K562 (cell line): ENCODE results near the gene MAPRE2. TPM values are rescaled to one million over a fixed set of nuclear protein-coding genes. Genes with fewer than 3 reads are reported as not detected.
A peak's percentile ranks its signal among the peaks of the same experiment; 100 is the strongest.

Experiments
- ATF4 ChIP-seq: fragments of 450-650 bp; formaldehyde crosslinking; IDR thresholded peaks from 2 replicates; pipeline ENCODE4 v1.4.0; 2022; ENCODE audit warnings: mild to moderate bottlenecking, moderate library complexity
- CEBPZ ChIP-seq: fragments of 150-350 bp; IDR thresholded peaks from 2 replicates; pipeline ENCODE4 v1.6.1; 2014; ENCODE audit warnings: low read depth, mild to moderate bottlenecking, low read length, borderline replicate concordance
- EP300 ChIP-seq: IDR thresholded peaks from 2 replicates; pipeline ENCODE4 v1.6.1; 2012; ENCODE audit warnings: low read length, improper control_type of control experiment
- MAFK ChIP-seq: IDR thresholded peaks from 2 replicates; pipeline ENCODE4 v1.6.1; 2011; ENCODE audit warnings: low read length, improper control_type of control experiment
- MAZ ChIP-seq, 2 experiments: fragments of 450-650 bp in 1 of 2; sonication (generic) in 1 of 2; formaldehyde crosslinking; IDR thresholded peaks in 1 of 2; conservative IDR thresholded peaks in 1 of 2; 2 replicates each; pipeline versions ENCODE4 v1.4.0 to v1.5.0; 2020; ENCODE audit warnings: mild to moderate bottlenecking in 1 of 2, missing genetic modification reagents in 1 of 2
- SMAD3 ChIP-seq: fragments of 450-650 bp; formaldehyde crosslinking; conservative IDR thresholded peaks from 2 replicates; pipeline ENCODE4 v1.4.0; 2020; ENCODE audit warnings: mild to moderate bottlenecking
- TRIM28 ChIP-seq: fragments of 450-650 bp; IDR thresholded peaks from 2 replicates; pipeline ENCODE4 v1.6.1; 2017
- ZBTB49 ChIP-seq: sonication (generic); formaldehyde crosslinking; IDR thresholded peaks from 2 replicates; pipeline ENCODE4 v1.8.0; 2022; ENCODE audit warnings: missing genetic modification reagents, mild to moderate bottlenecking, borderline replicate concordance
- ZBTB9 ChIP-seq: fragments of 450-650 bp; formaldehyde crosslinking; IDR thresholded peaks from 2 replicates; pipeline ENCODE4 v1.4.0; 2020; ENCODE audit warnings: mild to moderate bottlenecking, moderate library complexity
- ZNF197 ChIP-seq: fragments of 200-800 bp; sonication (Bioruptor generic); IDR thresholded peaks from 2 replicates; pipeline ENCODE4 v1.6.1; 2016; ENCODE audit warnings: low read depth, missing genetic modification characterization, missing compliant biosample characterization
- ZNF507 ChIP-seq: conservative IDR thresholded peaks from 2 replicates; pipeline ENCODE4 v1.6.1; 2017; ENCODE audit warnings: missing genetic modification characterization, missing compliant biosample characterization
- ZNF592 ChIP-seq: fragments of 450-650 bp; IDR thresholded peaks from 2 replicates; pipeline ENCODE4 v1.6.1; 2017; ENCODE audit warnings: antibody characterized with exemption, mild to moderate bottlenecking
- ZNF695 ChIP-seq: fragments of 450-650 bp; formaldehyde crosslinking; IDR thresholded peaks from 2 replicates; pipeline ENCODE4 v1.4.0; 2020; ENCODE audit warnings: mild to moderate bottlenecking, moderate library complexity
- polyA plus RNA-seq, 8 experiments: library from polyadenylated mRNA; depleted of rRNA in 4 of 8; stranded (reverse) in 5 of 8; unstranded in 3 of 8; fragments of >200 nt; fragmentation: Nextera tagmentation in 2 of 8; fragmentation: Illumina TruSeq in 1 of 8; extraction: Ambion mirVana in 2 of 8; extraction: Trizol in 1 of 8; gene quantifications; 2 replicates each; pipeline versions ENCODE4 v1.2.1 to v1.2.3, GENCODE V29; 2011 to 2014; ENCODE audit warnings: inconsistent platforms in 1 of 8, missing spikeins in 1 of 8
- total RNA-seq, 7 experiments: library from RNA; depleted of rRNA in 6 of 7; stranded (reverse); fragments of >200 nt in 6 of 7; fragmentation: Illumina TruSeq in 2 of 7; extraction: Trizol in 2 of 7; gene quantifications; 2 replicates each; pipeline versions ENCODE4 v1.2.1 to v1.2.3, GENCODE V29; 2011 to 2021; ENCODE audit warnings: low replicate concordance in 1 of 7

MAPRE2 gene
- total and polyA plus RNA-seq, 9 of the 15 experiments (the other 6 are each of a cell fraction or from before 2014, with no cell fraction given) = 32.3 to 70.7 (median 40.7) TPM

- TF ChIP-seq ZBTB9 (0 out of 2 replicates have a peak, but pooled peaks have one; percentile 49), SMAD3 (CRISPR knock-in tag) (0 out of 2 replicates have a peak, but pooled peaks have one; percentile 41), MAFK (peak; percentile 19; the same call in 1 of the 2 replicates), ATF4 (CRISPR knock-in tag) (peak; percentile 64; the same call in 1 of the 2 replicates), ZBTB49 (CRISPR knock-in tag) (no peak), EP300 (peak; percentile 88), ZNF507 (0 out of 2 replicates have a peak, but pooled peaks have one; percentile 11), ZNF592 (peak; percentile 77), MAZ (CRISPR knock-in tag; conservative IDR thresholded peaks at IDR 0.05 in 1 of 2, IDR thresholded peaks at IDR 0.05 in 1 of 2) (0 out of 4 replicates have a peak, but pooled peaks of 1 of the 2 experiments have one; percentile 28), TRIM28 (0 out of 2 replicates have a peak, but pooled peaks have one; percentile 16), ZNF695 (CRISPR knock-in tag) (no peak), CEBPZ (no peak), ZNF197 (CRISPR knock-in tag) (peak; percentile 84; the same call in 1 of the 2 replicates)
Observed at GRCh38 chr18:35104391-35105051, 63.3 kb downstream of the MAPRE2 start (continued).
